Smooth muscle cell of the pulmonary artery (primary cell): Measurements from ENCODE around the gene PGGHG. TPM values are rescaled to one million over a fixed set of nuclear protein-coding genes. Genes with fewer than 3 reads are reported as not detected.

ENCODE experiments used
- total RNA-seq: library from RNA; depleted of rRNA; stranded (reverse); fragments of >200 nt; gene quantifications from 2 replicates; pipeline ENCODE4 v1.2.3, GENCODE V29; 2014

Gene PGGHG
- 14.9 and 25.8 TPM in 2 replicates for total RNA-seq

DNA sequence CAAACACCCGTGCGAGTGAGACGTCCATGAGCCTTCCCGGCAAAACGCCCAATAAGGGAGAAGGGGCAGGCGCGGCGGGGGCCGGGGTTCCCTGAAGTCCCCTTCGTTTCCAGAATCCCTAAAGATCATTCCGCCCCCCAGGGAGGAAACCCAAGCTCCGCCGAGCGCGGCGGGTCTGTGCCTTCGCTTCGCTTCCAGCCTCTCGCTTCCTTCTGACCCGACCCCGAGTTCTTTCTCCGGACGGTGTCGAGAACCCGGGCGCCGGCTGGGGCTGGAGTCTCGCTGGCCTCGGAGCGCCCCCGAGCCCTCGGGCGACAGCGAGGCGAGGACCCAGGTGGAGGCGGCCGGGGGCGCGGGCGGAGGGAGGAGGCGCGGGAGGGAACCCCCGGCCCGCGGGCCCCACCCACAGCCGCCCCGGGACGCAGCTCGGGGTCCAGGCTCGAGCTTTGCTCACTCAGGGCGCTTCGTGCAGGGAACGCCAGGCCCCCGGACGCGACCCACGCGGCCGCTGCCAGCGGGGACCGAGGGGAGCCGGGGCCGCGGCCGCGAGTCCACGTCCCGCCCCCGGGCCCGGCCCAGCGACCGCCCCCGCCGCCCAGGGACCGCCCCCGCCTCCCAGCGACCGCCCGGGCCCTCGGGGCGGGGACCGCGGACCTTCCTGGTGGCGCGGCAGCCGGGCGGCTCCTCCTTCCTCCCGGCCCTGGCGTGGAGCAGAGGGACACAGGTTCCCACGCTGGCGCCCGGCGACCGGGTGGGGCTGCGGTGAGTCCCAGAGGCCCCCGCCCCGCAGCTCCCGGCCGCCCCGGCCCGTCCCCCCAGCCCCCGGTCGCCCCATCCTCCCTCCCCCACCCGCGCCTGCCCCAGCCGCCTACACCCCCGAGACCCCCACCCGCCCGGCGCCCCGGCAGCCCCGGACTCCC, at the start of gene PGGHG:
PGGHG (plus strand) TSS at position 649 of the 920 bp plus-strand sequence. CDS start 691 bp downstream, outside the sequence.

DNA sequence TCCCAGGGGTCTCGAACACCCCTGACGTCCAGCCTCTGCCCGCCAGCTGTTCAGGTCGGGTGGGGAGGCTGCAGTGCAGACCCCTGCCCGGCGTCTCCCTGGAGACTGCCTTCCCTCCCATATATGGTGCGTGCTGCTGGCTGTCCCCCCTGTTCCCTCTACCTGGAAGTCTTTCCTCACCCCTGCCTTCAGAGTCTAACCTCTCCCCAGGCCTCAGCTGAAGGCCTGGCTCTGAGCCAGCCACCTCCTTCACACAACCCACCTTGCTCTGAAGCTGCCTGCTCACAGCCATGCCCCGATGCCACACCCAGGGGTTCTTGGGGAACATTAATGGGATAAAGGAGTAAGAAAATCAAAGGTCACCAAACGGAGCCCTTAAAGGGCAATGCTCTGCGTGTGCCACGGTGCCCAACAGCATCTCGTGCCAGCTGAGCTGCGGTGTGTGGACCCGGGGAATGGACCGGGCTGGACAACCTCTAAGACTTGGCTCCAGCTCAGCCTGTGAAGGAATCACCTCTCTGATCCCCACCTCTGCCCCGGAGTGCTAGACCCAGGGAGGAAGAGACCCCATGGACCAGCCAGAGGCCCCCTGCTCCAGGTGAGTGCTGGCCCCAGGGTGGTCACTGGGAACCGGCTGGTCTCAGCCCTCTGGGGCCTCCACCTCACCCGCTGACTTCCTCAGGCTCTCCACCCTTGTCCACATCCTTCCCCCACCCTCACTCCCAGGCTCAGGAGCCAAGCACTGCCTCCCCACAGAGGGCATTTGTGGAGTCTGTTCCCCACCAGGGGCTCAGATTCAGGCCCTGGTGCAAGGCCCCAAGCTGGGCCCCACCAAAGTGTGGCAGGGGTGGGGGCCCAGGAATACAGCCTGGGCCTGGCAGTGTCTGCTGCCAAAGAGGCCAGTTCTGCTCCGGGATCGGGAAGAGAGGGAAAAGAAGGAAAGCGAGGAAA, 10.7 kb upstream of the PGGHG start, which contains the start of gene NLRP6:
NLRP6 (plus strand) TSS at position 407 of the 951 bp plus-strand sequence; CDS start at position 570, 163 bp downstream.

DNA sequence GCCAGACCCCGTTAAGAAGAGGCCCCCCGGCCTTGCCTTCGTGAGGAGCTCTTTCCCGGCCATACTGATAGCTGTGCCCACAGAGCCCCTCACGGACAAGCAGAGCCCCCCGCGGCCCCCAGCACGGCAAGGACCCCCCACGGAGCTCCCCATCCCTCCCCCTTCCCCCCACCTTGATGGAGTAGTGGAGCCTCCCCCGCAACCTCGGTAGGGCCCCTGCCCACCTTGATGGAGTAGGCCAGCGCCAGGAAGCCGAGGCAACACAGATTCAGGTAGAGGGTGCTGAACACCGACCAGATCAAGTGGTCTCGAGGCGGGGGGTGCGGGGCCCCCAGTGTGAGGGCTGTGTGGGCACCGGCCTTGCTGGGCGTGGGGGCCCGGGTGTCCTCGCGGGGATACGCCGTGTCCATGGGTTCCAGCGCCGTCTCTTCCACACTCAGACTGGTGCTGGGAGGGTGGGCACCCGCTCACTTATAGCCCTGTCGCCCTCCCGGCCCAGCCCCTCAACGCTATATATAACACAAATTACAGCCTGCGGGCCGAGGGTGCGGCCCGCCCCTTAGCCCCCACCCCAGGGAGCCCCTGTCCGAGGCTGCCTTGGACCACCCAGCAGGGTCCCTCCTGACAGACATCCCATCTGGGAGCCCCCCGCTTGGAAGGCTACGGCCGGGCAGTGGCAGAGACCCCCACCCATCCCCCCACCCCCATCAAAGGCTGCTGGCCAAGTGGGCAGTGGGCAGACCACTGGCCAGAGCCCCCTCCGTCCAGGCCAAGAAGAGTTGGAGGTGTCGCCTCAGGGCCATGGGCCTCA, 10.4 kb downstream of the PGGHG start, which contains the start of gene IFITM5:
IFITM5 (minus strand) TSS at position 446 of the 811 bp plus-strand sequence; CDS start at position 410, 36 bp downstream.

DNA sequence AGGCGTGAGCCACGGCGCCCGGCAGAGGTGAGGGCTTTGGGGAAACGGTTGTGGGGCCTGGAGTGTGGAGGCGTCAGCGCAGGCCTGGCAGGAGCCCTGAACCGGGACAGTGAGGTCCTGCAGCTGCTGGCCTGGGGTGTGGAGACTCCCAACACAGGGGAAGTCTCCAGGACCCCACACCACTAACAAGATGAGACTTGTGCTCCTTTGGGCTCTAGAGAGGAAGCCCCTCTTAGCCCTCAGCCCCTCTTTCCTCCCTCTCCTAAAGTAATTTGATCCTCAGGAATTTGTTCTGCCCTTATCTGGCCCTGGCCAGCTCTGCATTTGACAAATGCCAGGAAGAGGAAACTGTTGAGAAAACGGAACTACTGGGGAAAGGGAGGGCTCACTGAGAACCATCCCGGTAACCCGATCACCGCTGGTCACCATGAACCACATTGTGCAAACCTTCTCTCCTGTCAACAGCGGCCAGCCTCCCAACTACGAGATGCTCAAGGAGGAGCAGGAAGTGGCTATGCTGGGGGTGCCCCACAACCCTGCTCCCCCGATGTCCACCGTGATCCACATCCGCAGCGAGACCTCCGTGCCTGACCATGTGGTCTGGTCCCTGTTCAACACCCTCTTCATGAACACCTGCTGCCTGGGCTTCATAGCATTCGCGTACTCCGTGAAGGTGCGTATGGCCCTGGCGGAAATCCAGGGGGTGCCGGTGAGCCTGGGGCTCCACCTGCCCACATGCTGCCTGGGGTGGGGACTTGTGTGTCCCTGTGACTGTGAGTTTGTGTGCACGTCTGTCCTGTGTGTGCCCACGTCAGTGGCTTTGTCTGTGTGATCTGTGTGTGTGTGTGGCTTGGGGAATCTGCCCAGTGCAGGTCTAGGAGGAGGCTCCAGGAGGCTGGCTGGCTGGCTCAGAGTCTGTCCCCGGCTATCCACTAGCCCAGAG, 19.1 kb downstream of the PGGHG start, which contains the start of gene IFITM2:
IFITM2 (plus strand) TSS at position 51 of the 943 bp plus-strand sequence; CDS start at position 428, 377 bp downstream.

DNA sequence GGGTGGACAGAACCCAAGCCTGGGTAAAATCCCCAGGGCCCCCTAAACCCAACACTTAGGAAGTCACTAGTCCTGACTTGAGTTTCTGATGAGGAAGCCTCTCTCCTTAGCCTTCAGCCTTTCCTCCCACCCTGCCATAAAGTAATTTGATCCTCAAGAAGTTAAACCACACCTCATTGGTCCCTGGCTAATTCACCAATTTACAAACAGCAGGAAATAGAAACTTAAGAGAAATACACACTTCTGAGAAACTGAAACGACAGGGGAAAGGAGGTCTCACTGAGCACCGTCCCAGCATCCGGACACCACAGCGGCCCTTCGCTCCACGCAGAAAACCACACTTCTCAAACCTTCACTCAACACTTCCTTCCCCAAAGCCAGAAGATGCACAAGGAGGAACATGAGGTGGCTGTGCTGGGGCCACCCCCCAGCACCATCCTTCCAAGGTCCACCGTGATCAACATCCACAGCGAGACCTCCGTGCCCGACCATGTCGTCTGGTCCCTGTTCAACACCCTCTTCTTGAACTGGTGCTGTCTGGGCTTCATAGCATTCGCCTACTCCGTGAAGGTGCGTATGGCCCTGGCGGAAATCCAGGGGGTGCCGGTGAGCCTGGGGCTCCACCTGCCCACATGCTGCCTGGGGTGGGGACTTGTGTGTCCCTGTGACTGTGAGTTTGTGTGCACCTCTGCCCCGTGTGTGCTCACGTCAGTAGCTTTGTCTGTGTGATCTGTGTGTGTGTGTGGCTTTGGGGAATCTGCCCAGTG, 25.0 kb downstream of the PGGHG start, which contains the start of gene IFITM1:
IFITM1 (plus strand) TSS at position 254 of the 767 bp plus-strand sequence; CDS start at position 385, 131 bp downstream.

Other genes starting within 250 kb of the PGGHG start
- not detected in 2 replicates for gene SCGB1C1, start 96.0 kb upstream of the PGGHG start, total RNA-seq
- 34.9 and 44.1 TPM in 2 replicates for gene BET1L, start 81.7 kb upstream of the PGGHG start, total RNA-seq
- 194 and 250 TPM in 2 replicates for gene RIC8A, start 81.4 kb upstream of the PGGHG start, total RNA-seq
- 10.2 and 11.1 TPM in 2 replicates for gene SIRT3, start 52.8 kb upstream of the PGGHG start, total RNA-seq
- gene PSMD13, start 52.1 kb upstream of the PGGHG start, total RNA-seq: 79.2 and 90.0 TPM in 2 replicates
- gene NLRP6, start 10.7 kb upstream of the PGGHG start, total RNA-seq: not detected in 2 replicates
- gene IFITM5, start 10.4 kb downstream of the PGGHG start, total RNA-seq: not detected in 2 replicates
- gene IFITM2, start 18.7 kb downstream of the PGGHG start, total RNA-seq: 148 and 188 TPM in 2 replicates
- gene IFITM1, start 24.9 kb downstream of the PGGHG start, total RNA-seq: 31.5 and 106 TPM in 2 replicates
- 135 and 137 TPM in 2 replicates for gene IFITM3, start 31.7 kb downstream of the PGGHG start, total RNA-seq
- gene B4GALNT4, start 80.4 kb downstream of the PGGHG start, total RNA-seq: 2.2 and 11.6 TPM in 2 replicates
- 0.56 and 0.65 TPM in 2 replicates for gene PKP3, start 105.1 kb downstream of the PGGHG start, total RNA-seq
- gene SIGIRR, start 125.9 kb downstream of the PGGHG start, total RNA-seq: 11.1 and 14.8 TPM in 2 replicates
- gene ANO9, start 152.9 kb downstream of the PGGHG start, total RNA-seq: not detected in 2 replicates
- 30.7 and 49.7 TPM in 2 replicates for gene PTDSS2, start 161.2 kb downstream of the PGGHG start, total RNA-seq
- gene RNH1, start 218.1 kb downstream of the PGGHG start, total RNA-seq: 279 and 507 TPM in 2 replicates
- 46.1 and 53.3 TPM in 2 replicates for gene HRAS, start 246.4 kb downstream of the PGGHG start, total RNA-seq
- 0.52 and 1.1 TPM in 2 replicates for gene LRRC56, start 248.4 kb downstream of the PGGHG start, total RNA-seq